Motor neuron (in vitro differentiated cells): ENCODE results near the gene SUSD4. TPM values are rescaled to one million over a fixed set of nuclear protein-coding genes. Genes with fewer than 3 reads are reported as not detected.

Experiments used
- ATAC-seq, 8 experiments: fragments of 200-7000 bp; cut with Tn5 transposase; replicated peaks in 6 of 8; 2 replicates each; pipeline ENCODE4 v1.8.0; 2021; ENCODE audit warnings: mild to moderate bottlenecking in 8 of 8, moderate library complexity in 8 of 8
- H3K27ac ChIP-seq, 2 donors: fragments of 250-450 bp; sonication (Bioruptor Pico); 2 replicates each; pipeline ENCODE4 v1.9.0; 2021; ENCODE audit warnings: antibody characterized with exemption in 2 of 2, mild to moderate bottlenecking in 2 of 2, moderate library complexity in 1 of 2
- H3K4me1 ChIP-seq, 2 donors: fragments of 250-450 bp; sonication (Bioruptor Pico); replicated peaks in 1 of 2; 2 replicates each; pipeline ENCODE4 v1.6.1; 2021; ENCODE audit warnings: antibody characterized with exemption in 2 of 2, mild to moderate bottlenecking in 2 of 2, moderate library complexity in 1 of 2
- H3K4me3 ChIP-seq, 5 donors: fragments of 250-450 bp; sonication (Bioruptor Pico); 2 replicates each; pipeline ENCODE4 v1.9.0; 2021; ENCODE audit warnings: antibody characterized with exemption in 5 of 5, mild to moderate bottlenecking in 5 of 5, moderate library complexity in 4 of 5
- WGBS, 10 experiments: fragments of 450-650 bp; shearing (Covaris generic); methylation state at CpG; one replicate each; pipeline ENCODE4 v1.0.0; 2022; 5-methylcytosine and 5-hydroxymethylcytosine counted together
- in situ Hi-C, 9 experiments: fragments of 400-800 bp; cut with MboI; loops; one replicate each; pipeline ENCODE4 v1.15.0; 2021; ENCODE audit warnings: low sequenced_read_pairs in 9 of 9, low pct_unique_long_range_greater_than_20kb in 2 of 9; ENCODE audit not compliant: unreplicated experiment in 9 of 9
- total RNA-seq, 8 experiments: library from RNA; unstranded; fragments of 300-600 nt; gene quantifications; 2 replicates each; pipeline versions ENCODE4 v1.2.3 to v1.2.4, GENCODE V29; 2022

SUSD4 gene
- total RNA-seq, 8 experiments from 2014 or later = 5.4 to 28.7 (median 15.7) TPM

GRCh38 chr1:223199094-223199647 is 164.8 kb downstream of the SUSD4 start:
- H3K27ac ChIP-seq = no peak overlapping the region
- no peak for ATAC-seq
- 20 to 70% (median 50%) methylated on average over 1 to 2 of the region's 2 CpGs; no CpG with 5 or more reads in 3 of the 10 experiments for WGBS, 10 experiments
- no peak overlapping the region for H3K4me3 ChIP-seq
- no peaks in the 10 kb centered on the region for H3K4me1 ChIP-seq
- in situ Hi-C loops = no loop called here

DNA sequence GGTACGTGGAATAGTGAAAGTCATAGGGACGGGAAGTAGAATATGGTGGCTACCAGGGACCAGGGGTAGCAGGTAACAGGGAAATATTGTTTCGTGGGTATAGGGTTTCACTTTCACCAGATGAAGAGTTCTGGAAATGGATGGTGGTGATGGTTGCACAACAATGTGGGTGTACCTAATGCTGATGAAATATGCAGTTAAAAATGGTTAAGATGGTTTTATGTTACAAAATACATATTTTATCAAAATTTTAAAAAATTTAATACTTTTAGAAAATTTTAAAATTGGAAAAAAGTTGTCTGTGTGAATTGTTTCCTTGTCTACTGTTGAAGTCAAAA is 165.4 kb downstream of the SUSD4 start:
- Histone ChIP-seq H3K4me3 (no peak overlapping the region), H3K27ac (no peak overlapping the region), H3K4me1 (no peaks in the 10 kb centered on the region)
- WGBS, 10 experiments = 25 to 92% (median 77%) methylated on average over 2 to 3 of the region's 3 CpGs
- ATAC-seq = no peak
- in situ Hi-C loops = no loop called here

- 44 to 100% (median 91%) methylated on average over 1 to 4 of the region's 4 CpGs for WGBS, 10 experiments
- Histone ChIP-seq H3K4me3 (no peak overlapping the region), H3K27ac (no peak overlapping the region), H3K4me1 (no peaks in the 10 kb centered on the region)
- no peak for ATAC-seq
- in situ Hi-C loops = no loop called here
Measured at GRCh38 chr1:223197923-223198627, 165.9 kb downstream of the SUSD4 start.

DNA sequence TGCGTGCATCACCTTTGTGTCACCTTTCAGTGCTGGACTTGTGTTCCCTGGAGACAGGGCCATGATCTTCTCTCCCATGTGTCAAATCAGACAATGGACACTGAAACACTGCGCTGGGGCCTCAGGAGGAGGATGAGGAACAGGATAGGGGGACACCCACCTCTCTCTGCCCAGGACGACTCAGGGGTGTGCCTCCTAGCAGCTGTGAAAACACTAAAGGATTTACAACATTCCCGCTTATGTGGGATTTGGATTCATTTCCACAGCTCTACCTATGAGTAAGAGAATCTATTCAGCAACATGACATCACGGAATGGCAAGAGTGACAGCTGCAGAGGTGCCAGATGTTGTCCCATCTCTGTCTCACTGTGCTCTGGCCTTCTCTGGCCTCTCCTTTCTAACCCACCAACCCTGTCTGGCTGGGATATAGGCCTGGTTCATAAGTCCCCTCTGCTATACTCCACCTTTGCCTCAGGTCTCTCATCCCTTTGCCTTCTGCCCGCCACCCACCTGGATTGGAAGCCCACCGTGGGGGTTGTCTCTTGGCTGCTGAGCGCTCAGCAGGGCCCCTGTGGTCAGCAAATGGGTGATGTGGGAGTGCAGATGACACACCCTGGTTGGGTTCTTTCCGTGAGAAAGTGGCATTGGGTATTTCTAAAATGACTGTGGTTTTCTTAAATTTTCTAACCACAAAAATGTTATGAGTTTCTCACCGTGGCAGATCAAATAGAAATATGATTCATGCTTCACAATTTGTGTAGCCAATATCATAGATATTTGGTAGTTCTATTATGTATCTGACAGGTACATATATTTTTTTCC is 173.9 kb downstream of the SUSD4 start:
- no peak overlapping the region for H3K4me3 ChIP-seq
- H3K27ac ChIP-seq = no peak overlapping the region
- in situ Hi-C loops = no loop called here
- ATAC-seq = peak in 2 of 8 experiments; percentile 19 to 48
- H3K4me1 ChIP-seq = no peaks in the 10 kb centered on the region
- 7 to 80% (median 69%) methylated on average over 1 to 10 of the region's 10 CpGs; no CpG with 5 or more reads in 2 of the 10 experiments for WGBS, 10 experiments

DNA sequence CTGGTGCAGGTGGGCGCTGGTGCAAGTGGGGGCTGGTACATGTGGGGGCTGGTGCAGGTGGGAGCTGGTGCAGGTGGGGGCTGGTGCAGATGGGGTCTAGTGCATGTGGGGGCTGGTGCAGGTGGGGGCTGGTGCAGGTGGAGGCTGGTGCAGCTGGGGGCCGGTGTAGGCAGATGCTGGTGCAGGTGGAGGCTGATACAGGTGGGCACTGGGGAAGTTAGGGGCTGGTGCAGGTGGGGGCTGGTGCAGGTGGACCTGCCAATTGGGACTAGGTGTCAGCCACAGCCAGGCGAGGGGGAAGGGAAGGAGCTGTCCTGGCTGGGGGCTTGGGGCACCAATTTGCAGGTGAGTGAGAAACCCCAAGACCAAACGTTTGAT is 174.5 kb downstream of the SUSD4 start:
- ATAC-seq = no peak
- Histone ChIP-seq H3K4me1 (no peaks in the 10 kb centered on the region), H3K27ac (no peak overlapping the region), H3K4me3 (no peak overlapping the region)
- in situ Hi-C loops = no loop called here
- 86% methylated on average over 1 of the region's 4 CpGs; no CpG with 5 or more reads in 9 of the 10 experiments for WGBS, 10 experiments

DNA sequence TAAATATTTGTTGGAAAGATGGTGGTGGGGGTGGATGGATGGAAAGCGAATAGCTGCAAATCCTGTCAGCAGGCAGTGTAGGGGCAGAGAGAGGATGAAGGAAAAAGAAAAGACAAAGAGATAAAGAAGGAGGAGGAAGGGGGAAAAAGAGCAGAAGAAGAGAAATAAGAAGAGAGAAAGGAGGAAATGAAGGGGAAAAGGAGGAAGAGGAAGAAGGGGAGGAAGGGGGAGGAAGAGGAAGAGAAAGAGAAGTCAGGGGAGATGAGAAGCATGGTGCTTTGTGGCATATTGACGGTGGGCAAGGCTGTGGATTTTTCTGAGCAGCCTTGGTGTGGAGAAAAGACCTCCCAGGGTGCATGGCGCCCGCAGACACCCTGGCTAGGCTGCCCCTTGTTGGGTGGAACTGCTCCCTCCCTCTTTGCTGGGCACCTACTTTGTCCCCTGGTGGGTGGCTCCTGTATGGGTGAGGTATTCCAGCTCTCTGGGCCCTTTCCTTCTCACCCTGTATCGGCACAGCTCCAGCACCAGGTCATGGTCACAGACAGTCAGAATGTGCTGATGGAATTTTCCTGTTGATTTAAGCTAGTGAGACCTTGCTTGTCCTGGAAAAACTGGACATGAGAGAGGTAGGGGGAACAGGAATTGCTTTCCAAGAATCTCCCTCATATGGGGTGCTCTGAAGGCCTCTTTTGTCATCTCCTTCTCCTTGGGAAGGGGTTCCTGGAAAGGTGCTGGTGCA is 175.2 kb downstream of the SUSD4 start:
- 68 to 100% (median 82%) methylated on average over 1 to 5 of the region's 5 CpGs; no CpG with 5 or more reads in 1 of the 10 experiments for WGBS, 10 experiments
- in situ Hi-C loops = no loop called here
- ATAC-seq = no peak

DNA sequence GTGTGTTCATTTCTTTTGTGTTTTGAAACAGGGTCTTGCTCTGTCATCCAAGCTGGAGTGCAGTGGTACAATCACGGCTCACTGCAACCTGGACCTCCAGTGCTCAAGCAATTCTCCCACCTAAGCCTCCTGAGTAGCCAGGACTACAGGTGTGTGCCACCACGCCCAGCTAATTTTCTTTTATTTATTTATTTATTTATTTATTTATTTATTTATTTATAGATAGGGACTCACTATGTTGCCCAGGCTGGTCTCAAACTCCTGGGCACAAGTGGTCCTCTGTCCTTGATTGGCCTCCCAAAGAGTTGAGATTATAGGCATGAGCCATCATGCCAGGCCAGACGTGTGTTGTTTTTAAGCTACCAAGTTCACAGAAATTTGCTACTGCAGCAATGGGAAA is 177.2 kb downstream of the SUSD4 start:
- Histone ChIP-seq H3K27ac (no peak overlapping the region), H3K4me1 (no peaks in the 10 kb centered on the region), H3K4me3 (no peak overlapping the region)
- ATAC-seq = no peak
- in situ Hi-C loops = no loop called here
- WGBS, 10 experiments = 41 to 100% (median 80%) methylated on average over 1 to 3 of the region's 3 CpGs; no CpG with 5 or more reads in 3 of the 10 experiments

More for the DNA sequence above, 175.2 kb downstream of the SUSD4 start:
- H3K27ac ChIP-seq = no peak overlapping the region
- no peak overlapping the region for H3K4me3 ChIP-seq
- H3K4me1 ChIP-seq = no peaks in the 10 kb centered on the region

GRCh38 chr1:223183268-223183862 is 180.6 kb downstream of the SUSD4 start:
- Histone ChIP-seq H3K27ac (no peak overlapping the region), H3K4me1 (no peaks in the 10 kb centered on the region), H3K4me3 (no peak overlapping the region)
- peak in 2 of 8 experiments; percentile 19 to 66 for ATAC-seq
- WGBS, 10 experiments = 33 to 100% (median 87%) methylated on average over 1 to 9 of the region's 9 CpGs
- in situ Hi-C loops = no loop called here

- 4 to 70% (median 41%) methylated on average over 2 to 5 of the region's 5 CpGs; no CpG with 5 or more reads in 1 of the 10 experiments for WGBS, 10 experiments
- Histone ChIP-seq H3K27ac (no peak overlapping the region), H3K4me3 (no peak overlapping the region), H3K4me1 (no peaks in the 10 kb centered on the region)
- in situ Hi-C loops = no loop called here
- peak in 4 of 8 experiments; percentile 12 to 90 (median 54) for ATAC-seq
Measured at GRCh38 chr1:223180731-223181321, 183.2 kb downstream of the SUSD4 start.

DNA sequence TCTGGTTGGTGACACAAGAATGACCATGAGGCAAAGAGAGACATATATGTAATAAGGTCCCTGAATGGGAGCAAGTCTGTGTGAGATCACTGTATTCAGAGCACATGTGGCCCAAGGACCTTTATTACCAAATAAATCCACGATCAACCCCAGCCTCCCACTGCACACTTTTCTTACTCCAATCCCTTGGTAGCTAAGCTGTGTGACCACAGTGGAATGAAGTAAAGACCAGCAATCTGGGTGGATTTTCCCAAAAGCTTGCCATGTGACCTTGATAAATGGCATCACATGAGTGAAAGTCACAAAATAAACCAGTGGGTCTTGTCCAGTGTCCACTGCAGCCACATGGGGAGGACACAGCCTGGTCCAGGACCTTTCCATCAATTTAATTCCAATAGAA is 184.2 kb downstream of the SUSD4 start:
- H3K4me1 ChIP-seq = no peaks in the 10 kb centered on the region
- 0 to 86% (median 50%) methylated on average over 1 of the region's 1 CpG; no CpG with 5 or more reads in 5 of the 10 experiments for WGBS, 10 experiments
- no peak overlapping the region for H3K4me3 ChIP-seq
- no peak overlapping the region for H3K27ac ChIP-seq
- in situ Hi-C loops = no loop called here
- ATAC-seq = no peak

DNA sequence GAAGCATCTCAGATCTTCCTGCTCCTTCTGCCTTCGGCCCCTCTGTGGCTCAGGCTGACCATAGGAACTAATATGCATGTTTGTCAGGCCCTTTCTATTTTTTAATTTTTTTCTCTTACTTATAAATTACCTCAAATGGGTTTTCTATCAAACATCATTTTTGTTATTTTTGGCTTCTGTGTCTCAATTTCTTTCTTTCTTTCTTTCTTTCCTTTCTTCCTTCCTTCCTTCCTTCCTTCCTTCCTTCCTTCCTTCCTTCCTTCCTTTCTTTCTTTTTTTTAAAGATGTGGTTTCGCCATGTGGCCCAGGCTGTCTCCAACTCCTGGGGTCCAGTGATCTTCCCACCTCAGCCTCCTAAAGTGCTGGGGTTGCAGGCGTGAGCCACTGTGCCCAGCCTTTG is 184.7 kb downstream of the SUSD4 start:
- in situ Hi-C loops = no loop called here
- no peak overlapping the region for H3K27ac ChIP-seq
- H3K4me3 ChIP-seq = no peak overlapping the region
- WGBS, 10 experiments = 56 to 100% (median 88%) methylated on average over 1 to 3 of the region's 3 CpGs; no CpG with 5 or more reads in 3 of the 10 experiments
- ATAC-seq = no peak
- no peaks in the 10 kb centered on the region for H3K4me1 ChIP-seq

DNA sequence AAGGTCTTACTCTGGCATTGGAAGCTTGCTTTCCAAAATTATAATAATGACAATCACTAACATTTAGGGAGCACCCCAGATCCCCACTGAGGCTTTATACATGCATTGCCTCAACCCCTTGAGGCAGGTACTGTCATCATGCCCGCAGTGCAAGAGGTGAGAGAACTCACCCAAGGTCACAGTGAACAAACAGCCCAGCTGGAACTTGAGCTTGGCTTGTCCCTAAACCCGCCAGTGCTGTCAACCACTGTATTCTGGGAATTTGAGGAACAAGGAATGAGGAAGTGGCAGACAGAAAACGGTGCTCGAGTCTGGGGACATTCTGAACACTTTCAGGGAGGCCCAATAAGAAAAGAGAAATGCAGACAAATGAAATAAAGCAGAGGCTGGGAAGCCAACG is 186.3 kb downstream of the SUSD4 start:
- no peak overlapping the region for H3K27ac ChIP-seq
- WGBS, 10 experiments = 19 to 80% (median 55%) methylated on average over 1 to 5 of the region's 5 CpGs
- in situ Hi-C loops = no loop called here
- H3K4me1 ChIP-seq = no peaks in the 10 kb centered on the region
- ATAC-seq = no peak
- no peak overlapping the region for H3K4me3 ChIP-seq
